NCI-H460 (cell line): ENCODE data around the gene GALNT17. TPM values are rescaled to one million over a fixed set of nuclear protein-coding genes. Genes with fewer than 3 reads are reported as not detected.

ENCODE experiments used
- DNase-seq: peaks from one replicate; pipeline ENCODE4 v3.0.0-alpha.2; 2016; ENCODE audit warnings: low read depth; ENCODE audit errors: extremely low read depth
- total RNA-seq: library from RNA; depleted of rRNA; stranded (reverse); fragments of >200 nt; shearing (Covaris generic); gene quantifications from 2 replicates; pipeline ENCODE4 v1.2.3, GENCODE V29; 2014

Gene GALNT17
- total RNA-seq, 1 experiment from 2014 or later: 3.1 TPM

DNA sequence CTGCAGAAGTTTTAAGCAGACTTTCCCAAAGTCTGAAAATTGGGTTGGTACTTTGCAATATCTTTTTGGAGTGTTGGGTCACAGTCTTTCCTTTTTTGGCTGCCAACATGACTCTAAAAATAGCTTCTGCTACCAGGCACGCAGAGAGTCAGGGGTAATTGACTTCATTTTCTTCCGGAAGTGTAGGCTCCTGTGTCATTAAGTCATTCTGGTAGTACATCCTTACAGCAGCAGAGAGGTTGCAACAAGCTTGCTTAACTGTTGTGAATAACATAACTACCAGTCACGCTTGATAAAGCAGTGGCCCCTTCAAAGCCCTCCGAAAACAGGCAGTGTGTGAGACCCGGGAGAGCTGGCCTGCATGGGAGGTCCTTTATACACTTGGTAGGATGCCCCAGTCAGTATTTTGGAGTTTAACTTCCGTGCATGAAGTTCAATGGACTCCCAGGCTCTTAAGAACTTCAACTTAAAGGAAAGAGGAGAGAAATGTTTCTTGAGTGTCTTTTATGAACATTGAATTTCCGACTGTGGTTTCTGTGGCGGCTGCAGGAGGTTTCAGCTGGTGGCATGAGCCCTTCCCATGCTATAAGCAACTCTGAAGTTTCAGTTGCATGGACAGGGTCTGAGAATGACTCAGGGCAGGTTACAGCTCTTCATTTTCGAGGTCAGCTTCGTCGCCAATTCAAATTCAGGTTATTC, 310.7 kb downstream of the GALNT17 start:
- DNase-seq: no peak

- no peak for DNase-seq
Measured at GRCh38 chr7:71443191-71443530, 311.2 kb downstream of the GALNT17 start.

GRCh38 chr7:71444130-71444529, 312.2 kb downstream of the GALNT17 start:
- DNase-seq: no peak

GRCh38 chr7:71453630-71454029, 321.7 kb downstream of the GALNT17 start:
- DNase-seq: no peak

- DNase-seq: no peak
Measured at GRCh38 chr7:71454981-71455380, 323.0 kb downstream of the GALNT17 start.

DNA sequence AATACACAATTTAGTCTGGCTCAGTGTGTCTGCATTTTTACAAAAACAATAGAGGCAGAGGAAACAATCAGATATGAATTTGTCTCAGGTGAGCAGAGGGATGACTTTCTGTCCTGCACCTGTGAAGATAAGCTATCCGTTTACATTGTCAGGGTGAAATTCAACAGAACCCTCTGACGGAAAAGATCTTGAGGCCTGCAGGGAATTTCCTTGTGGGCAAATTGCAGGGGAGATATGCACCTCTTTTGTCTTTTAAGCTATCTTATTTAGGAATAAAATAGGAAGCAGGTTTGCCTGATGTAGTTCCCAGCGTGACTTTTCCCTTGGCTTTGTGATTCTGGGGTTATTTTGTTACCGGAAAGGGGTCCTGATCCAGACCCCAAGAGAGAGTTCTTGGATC, 325.1 kb downstream of the GALNT17 start:
- DNase-seq: no peak

DNA sequence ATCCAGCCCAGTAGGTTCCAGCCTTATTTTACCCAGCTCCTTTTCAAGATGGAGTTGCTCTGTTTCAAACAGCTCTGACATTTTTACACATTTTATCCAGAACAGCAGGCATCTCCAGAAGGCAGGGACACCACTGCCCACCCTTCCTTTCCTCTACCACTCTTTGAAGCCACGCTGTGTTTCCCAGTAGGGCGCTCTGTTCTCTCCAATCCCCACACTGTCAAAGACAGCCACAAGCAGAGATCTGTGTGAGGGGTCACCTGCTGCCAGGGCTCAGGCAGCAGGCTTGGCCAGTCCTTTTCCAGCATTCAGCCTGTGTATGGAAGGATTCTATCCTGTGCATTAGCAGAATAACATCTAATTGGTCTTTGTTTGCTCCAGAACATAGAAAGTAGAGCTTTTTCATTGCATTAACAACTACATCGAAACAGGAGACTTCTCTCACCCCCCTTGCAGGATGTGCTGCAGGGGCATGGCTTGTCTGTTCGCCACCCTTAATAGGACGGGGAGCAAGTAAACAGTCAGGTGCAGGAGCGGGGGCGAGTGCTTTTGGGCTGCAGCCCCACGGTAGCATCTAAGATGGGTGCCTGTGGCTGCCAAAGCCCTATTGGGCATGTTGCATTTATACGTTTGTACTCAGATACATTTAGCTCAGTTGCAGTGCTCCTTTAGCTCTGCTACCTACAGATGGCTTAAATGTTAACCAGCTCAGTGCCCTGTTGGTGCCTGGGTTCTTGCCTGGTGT, 326.1 kb downstream of the GALNT17 start:
- DNase-seq: no peak

DNA sequence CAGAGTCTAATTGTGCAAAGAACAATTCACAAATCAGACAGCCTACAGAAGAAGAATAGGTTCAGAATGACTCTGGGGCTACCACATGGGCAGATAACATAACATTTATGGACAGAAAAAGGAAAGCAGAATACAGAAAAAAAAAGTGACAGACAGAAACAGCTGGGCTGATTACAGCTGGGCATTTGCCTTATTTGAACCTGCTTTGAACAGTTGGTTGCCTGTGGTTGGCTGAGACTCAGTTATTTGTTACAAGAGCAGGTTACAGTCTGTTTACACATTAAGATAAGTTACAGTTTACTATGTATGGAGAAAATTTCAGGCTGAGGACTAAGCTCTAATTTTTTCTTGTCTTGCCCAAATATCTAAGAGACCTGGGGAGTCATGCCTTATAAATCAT, 327.2 kb downstream of the GALNT17 start:
- DNase-seq: no peak

- DNase-seq: no peak
Measured at GRCh38 chr7:71461572-71461971, 329.6 kb downstream of the GALNT17 start.

DNA sequence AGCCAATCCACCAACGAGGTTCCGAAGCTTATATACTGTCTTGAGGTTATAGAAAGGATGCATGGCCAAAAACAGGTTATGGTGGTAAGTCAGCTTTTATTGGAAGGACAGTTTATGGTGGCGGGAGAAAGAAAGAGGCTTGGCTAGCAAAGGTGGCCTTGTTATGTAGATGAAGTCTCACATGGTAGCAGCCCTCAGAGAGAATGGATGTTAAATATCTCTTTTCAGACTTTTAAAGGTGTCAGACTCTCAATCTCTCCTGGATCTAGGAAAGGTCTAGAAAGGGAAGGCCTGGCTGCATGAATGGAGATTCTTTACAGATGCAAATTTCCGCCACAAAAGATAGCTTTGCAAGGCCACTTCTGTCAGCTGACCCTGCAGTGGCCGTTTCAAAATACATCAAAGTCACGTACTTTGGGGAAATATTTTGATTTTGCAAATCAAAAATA, 333.8 kb downstream of the GALNT17 start:
- no peak for DNase-seq

GRCh38 chr7:71466448-71467145, 334.7 kb downstream of the GALNT17 start:
- no peak for DNase-seq

DNA sequence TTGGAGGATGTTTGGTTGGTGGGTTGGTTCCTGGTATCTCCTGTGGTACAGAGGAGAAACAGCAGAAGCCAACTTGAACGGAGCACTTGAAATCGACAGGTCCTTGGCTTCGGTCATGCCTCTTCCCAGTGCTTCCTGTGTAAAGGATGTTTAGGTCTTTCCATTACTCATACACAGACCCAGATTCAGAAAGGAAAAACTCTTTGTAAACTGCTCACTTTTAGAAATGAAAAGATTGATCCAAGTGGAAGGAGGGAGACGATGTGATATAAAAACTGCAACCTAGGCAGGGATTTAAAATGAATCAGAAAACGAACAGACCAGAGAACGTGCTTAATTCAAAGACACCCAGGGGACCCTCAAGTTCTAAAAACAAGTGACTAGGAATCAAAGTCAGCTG, 338.4 kb downstream of the GALNT17 start:
- DNase-seq: no peak

DNA sequence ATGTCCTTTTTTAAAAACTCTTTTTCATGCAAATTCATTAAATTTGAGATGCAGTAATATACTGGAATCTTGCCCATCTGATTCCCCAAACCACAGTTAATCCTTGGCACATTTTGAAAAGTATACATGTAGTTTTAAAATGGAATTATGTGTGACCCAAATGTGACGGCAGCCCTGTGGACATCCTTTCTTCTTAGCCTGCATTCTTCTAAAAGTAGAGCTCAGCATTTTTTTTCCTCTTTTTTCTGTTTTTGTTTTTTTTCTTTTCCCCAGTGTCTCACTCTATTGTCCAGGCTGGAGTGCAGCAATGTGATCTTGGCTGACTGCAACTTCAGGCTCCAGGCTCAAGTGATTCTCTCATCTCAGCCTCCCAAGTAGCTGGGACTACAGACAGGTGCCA, 338.9 kb downstream of the GALNT17 start:
- DNase-seq: no peak

GRCh38 chr7:71472962-71473361, 341.0 kb downstream of the GALNT17 start:
- DNase-seq: no peak

DNA sequence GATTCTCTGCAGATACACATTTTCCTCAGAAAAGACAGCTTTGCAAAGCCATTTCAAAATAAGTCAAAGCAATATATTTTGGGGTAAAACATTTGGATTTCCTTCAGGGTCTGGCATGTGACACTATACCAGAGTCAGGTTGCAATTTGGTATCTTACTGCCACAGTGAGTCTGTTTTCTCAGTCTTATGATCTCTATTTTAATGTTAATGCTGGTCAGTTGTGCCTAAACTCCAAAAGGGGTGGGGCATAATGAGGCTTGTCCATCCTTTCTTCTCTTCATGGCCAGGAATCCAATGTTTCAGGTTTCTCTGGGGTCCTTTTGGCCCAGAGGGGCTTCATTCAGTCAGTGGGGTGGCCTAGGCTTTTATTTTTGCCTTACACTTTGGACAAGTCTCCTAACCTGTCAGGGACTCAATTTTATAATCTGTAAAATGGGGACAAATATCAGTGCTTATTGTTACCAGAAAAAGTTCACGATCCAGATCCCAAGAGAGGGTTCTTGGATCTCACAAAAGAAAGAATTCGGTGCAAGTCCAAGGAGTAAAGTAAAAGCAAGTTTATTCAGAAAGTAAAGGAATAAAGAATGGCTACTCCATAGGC, 341.5 kb downstream of the GALNT17 start:
- DNase-seq: no peak

DNA sequence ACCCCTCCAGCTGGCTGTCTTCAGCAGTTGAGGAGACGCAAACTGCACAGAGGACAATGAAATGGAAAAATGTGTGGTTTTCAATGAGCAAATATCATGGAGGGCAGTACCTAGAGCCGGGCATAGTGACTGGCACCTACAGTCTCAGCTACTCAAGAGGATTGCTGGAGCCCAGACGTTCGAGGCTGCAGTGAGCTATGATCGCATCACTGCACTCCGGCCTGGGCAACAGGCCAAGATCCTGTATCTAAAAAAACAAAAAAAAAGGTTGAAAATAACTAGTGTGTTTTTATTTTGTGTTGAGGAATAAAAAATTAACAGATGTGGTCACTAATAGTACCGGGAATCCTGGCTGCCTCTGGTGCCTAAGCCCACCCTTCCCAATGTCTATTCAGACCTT, 345.5 kb downstream of the GALNT17 start:
- no peak for DNase-seq

GRCh38 chr7:71479231-71479630, 347.3 kb downstream of the GALNT17 start:
- DNase-seq: no peak

GRCh38 chr7:71480791-71481190, 348.8 kb downstream of the GALNT17 start:
- peak; percentile 39 for DNase-seq

- DNase-seq: no peak
Measured at GRCh38 chr7:71482284-71482683, 350.3 kb downstream of the GALNT17 start.

- peak; percentile 6 for DNase-seq
Measured at GRCh38 chr7:71484380-71484779, 352.4 kb downstream of the GALNT17 start.

DNA sequence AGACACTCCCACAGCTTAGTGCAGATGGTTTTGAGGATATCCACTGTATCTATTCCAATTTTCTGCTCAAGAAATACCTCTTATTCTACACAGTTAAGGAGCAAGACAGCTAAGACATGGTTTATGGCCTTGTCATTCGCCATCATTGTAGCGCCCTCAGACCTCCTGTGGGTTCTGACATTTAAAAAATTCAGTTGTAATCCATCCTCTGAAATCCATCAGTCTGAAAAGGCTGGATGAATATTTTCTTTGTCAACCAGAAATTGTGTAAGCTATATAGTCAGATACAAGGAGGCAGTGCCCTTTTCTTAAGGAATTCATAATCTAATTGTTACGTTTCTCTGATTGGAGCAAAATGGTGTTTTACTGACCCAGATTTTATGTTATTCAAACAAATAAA, 353.6 kb downstream of the GALNT17 start:
- DNase-seq: no peak
